HCEC 1CT (cell line): ENCODE data around the gene OR51S1.
"Not testable (repeated sequence)": the region's sequence is repeated elsewhere in the genome, so short reads cannot be mapped to it uniquely, and the experiment has no call there.

Experiments
- DNase-seq: peaks from one replicate; pipeline ENCODE4 v3.0.0-alpha.2; 2017

Gene OR51S1

DNA sequence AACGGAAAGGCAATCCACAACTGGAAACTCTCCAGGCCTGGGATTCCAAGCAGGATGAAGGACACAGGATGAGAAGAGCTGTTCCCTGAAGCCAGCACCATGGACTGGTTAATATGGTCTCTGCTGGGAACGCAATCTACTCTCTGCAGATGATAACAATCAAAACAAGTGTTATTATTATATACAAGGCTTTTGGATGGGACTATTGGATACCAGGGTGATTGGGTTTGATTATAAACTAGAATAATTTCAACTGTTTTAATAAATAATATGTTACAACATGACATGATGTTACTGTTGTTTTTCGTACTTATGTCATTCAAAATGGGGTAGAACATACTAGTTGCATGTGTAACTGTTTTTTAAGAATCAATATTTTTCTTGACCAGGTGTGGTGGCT lies 44.7 kb downstream of the OR51S1 start, which contains the start of gene OR52R1:
Gene OR52R1 (minus strand): TSS at position 101 of the 400 bp plus-strand sequence. CDS start 0 bp downstream, at position 101.
- no peak for DNase-seq

DNA sequence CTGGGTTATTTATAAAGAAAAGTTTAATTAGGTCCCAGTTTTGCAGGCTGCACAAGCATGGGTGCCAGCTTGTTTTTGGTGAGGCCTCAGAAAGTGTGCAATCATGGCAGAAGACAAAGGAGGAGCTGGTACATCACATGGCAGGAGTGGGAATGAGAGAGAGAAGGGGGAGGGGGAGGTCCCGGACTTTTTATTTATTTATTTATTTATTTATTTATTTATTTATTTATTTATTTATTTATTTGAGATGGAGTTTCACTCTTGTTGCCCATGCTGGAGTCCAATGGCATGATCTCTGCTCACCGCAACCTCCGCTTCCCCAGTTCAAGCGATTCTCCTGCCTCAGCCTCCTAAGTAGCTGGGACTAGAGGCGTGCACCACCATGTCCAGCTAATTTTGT lies 47.7 kb downstream of the OR51S1 start:
- DNase-seq: not testable (repeated sequence)

DNA sequence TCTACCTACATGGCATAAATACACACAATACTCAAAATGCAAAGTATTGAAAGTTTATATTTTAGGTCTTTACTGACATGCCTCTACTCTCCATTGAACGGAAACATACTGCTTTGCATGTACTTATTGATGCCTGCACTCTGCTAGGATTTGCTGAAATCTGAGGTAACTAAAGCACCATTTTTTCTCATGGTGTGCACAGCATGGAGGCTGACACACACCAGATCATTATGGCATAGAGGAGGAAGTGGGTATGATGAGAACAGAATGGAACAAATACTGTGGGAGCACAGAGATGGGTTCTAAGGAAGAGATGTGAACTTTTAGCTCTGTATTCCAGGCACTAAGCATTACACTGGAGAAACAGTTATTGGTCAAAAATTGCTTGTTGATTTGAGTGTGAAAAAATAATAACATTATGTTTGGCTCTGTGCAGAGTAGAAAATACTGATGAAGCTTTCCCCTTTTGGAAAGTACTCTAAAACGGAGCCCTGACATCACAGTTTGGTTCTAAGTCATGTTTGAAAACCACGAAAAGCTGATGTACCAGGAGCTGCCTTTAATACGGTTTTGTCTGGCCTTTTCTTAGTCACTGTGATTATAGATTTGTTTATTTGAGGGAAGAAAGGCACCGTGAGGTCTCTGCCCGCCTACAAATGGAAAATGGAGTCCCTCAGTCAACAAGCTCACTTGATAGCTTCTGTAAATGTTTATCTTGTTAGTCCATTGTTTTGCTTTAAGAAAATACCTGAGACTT lies 50.4 kb downstream of the OR51S1 start:
- DNase-seq: no peak
